ENCODE measurements around the gene RASGRF2.

Gene RASGRF2

GRCh38 chr5:81003811-81004386 lies 43.7 kb downstream of the RASGRF2 start:
- Histone ChIP-seq H3K27ac (replicated peaks) (no peak overlapping the region), H3K4me3 (replicated peaks; ENCODE audit: insufficient read depth, low read length) (no peak overlapping the region), H3K27me3 (ENCODE audit: insufficient read depth, poor library complexity, severe bottlenecking) (no peaks in the 10 kb centered on the region)
- no peak for DNase-seq (ENCODE audit: low read depth in 1 of 2, low spot score in 1 of 2)
- TF ChIP-seq GABPA (IDR thresholded peaks at IDR 0.05; ENCODE audit: low read depth) = no peak
- TF ChIP-seq POLR2AphosphoS5 (IDR thresholded peaks at IDR 0.05; ENCODE audit: low read depth) = no peak
- no peak for TF ChIP-seq REST (IDR thresholded peaks at IDR 0.05; ENCODE audit: insufficient replicate concordance, low read depth)
- TF ChIP-seq CTCF (IDR thresholded peaks at IDR 0.05; ENCODE audit: insufficient read depth, low read length) = no peak
- TF ChIP-seq SPI1 (IDR thresholded peaks at IDR 0.05; ENCODE audit: borderline replicate concordance, low read depth) = no peak

GRCh38 chr5:81005708-81006107 lies 45.5 kb downstream of the RASGRF2 start:
- Histone ChIP-seq H3K27ac (replicated peaks) (no peak overlapping the region), H3K4me3 (replicated peaks; ENCODE audit: insufficient read depth, low read length) (no peak overlapping the region), H3K27me3 (ENCODE audit: insufficient read depth, poor library complexity, severe bottlenecking) (no peaks in the 10 kb centered on the region)
- DNase-seq (ENCODE audit: low read depth in 1 of 2, low spot score in 1 of 2) = no peak
- TF ChIP-seq POLR2AphosphoS5 (IDR thresholded peaks at IDR 0.05; ENCODE audit: low read depth) = no peak
- TF ChIP-seq CTCF (IDR thresholded peaks at IDR 0.05; ENCODE audit: insufficient read depth, low read length) = no peak
- no peak for TF ChIP-seq GABPA (IDR thresholded peaks at IDR 0.05; ENCODE audit: low read depth)

GRCh38 chr5:81006231-81006630 lies 46.1 kb downstream of the RASGRF2 start:
- Histone ChIP-seq H3K27ac (replicated peaks) (no peak overlapping the region), H3K4me3 (replicated peaks; ENCODE audit: insufficient read depth, low read length) (no peak overlapping the region), H3K27me3 (ENCODE audit: insufficient read depth, poor library complexity, severe bottlenecking) (no peaks in the 10 kb centered on the region)
- no peak for DNase-seq (ENCODE audit: low read depth in 1 of 2, low spot score in 1 of 2)
- TF ChIP-seq REST (IDR thresholded peaks at IDR 0.05; ENCODE audit: insufficient replicate concordance, low read depth) = no peak
- TF ChIP-seq CTCF (IDR thresholded peaks at IDR 0.05; ENCODE audit: insufficient read depth, low read length) = no peak
- TF ChIP-seq SPI1 (IDR thresholded peaks at IDR 0.05; ENCODE audit: borderline replicate concordance, low read depth) = no peak

GRCh38 chr5:81006947-81007636 lies 46.9 kb downstream of the RASGRF2 start:
- H3K4me3 ChIP-seq (replicated peaks; ENCODE audit: insufficient read depth, low read length) = no peak overlapping the region
- H3K27ac ChIP-seq (replicated peaks) = no peak overlapping the region
- DNase-seq (ENCODE audit: low read depth in 1 of 2, low spot score in 1 of 2) = no peak
- TF ChIP-seq REST (IDR thresholded peaks at IDR 0.05; ENCODE audit: insufficient replicate concordance, low read depth) = no peak
- no peak for TF ChIP-seq SPI1 (IDR thresholded peaks at IDR 0.05; ENCODE audit: borderline replicate concordance, low read depth)
- no peak for TF ChIP-seq POLR2AphosphoS5 (IDR thresholded peaks at IDR 0.05; ENCODE audit: low read depth)
- no peak for TF ChIP-seq GABPA (IDR thresholded peaks at IDR 0.05; ENCODE audit: low read depth)
- H3K27me3 ChIP-seq (ENCODE audit: insufficient read depth, poor library complexity, severe bottlenecking) = no peaks in the 10 kb centered on the region
